Measurements from ENCODE around the gene CAMK2B. TPM values are rescaled to one million over a fixed set of nuclear protein-coding genes. Genes with fewer than 3 reads are reported as not detected.
"Not testable (repeated sequence)": the region's sequence is repeated elsewhere in the genome, so short reads cannot be mapped to it uniquely, and the experiment has no call there.

Gene CAMK2B
- total RNA-seq, 1 experiment from 2014 or later, result 3.1 TPM

DNA sequence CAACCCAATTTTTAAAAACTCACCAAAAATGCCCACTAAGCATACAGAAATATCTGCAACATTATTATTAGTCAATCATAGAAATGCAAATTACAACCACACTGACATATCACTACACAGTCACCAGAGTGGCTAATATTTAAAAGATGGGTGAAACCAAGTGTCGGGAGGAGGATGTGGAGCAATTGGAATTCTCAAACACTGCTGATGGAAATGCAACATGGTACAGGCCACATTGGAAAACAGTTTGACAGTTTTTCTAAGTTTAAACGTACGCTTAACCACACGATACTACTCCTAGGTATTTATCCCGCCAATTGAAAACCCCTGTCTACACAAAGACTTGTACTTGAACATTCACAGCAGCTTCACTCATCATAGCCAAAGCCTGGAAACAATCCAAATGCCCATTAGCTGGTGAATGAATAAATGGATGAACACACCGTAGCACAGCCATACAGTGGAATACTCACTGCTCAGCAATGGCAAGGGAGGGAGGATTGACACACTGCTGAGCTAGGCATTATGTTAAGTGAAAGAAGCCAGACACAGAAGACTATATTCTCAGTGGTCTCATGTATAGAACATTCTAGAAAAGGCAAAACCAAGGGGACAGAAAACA lies 152.5 kb downstream of the CAMK2B start:
- DNase-seq (ENCODE audit: low spot score), result no peak

DNA sequence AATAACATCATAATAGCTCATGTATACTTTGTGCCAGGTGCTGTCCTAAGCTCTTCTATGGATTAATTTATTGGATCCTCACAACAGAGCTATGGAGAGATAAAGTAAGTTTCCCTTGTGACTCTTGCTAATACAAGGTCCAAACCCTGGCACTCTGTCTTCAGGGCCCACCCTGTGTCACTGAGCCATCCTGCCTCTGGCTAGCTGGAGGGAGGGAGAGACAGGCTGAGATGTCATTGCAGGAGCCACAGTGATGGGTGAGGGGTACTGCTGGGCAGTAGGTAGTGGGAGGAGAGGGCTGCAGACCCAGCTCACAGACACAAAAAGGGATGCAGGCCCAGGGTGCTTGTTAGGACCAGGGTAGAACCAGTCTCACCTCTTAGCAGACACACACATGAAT lies 153.0 kb downstream of the CAMK2B start:
- no peak for DNase-seq (ENCODE audit: low spot score)

DNA sequence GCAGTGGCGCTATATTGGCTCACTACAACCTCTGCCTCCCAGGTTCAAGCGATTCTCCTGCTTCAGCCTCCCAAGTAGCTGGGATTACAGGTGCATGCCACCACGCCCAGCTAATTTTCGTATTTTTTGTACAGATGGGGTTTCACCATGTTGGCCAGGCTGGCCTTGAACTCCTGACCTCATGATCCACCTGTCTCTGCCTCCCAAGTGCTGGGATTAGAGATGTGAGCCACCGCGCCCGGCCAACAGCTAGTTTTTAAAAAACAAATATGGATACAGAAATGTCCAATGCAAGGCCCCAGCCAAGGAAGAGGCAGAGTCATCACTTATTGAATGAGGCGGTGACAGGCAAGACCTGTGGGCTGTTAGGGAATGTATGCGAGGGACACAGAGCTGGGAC lies 153.5 kb downstream of the CAMK2B start:
- not testable (repeated sequence) for DNase-seq (ENCODE audit: low spot score)

DNA sequence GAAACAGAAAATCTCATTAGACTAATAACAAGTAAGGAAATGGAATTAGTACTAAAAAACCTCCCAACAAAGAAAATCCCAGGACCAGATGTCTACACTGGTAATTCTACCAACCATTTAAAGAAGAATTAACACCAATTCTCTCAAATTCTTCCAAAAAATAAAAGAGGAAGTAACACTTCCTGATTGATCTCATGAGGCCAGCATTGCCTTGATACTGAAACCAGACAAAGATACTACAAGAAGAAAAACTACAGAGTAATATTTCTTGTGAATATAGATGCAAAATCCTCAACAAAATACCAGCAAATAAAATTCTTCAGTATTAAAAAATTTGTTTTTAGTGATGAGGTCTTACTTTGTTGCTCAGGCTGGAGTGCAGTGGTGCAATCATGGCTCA lies 157.5 kb downstream of the CAMK2B start:
- DNase-seq (ENCODE audit: low spot score), result no peak

Other genes with a start within 250 kb of the CAMK2B start
- gene POLM, start 243.1 kb downstream of the CAMK2B start, total RNA-seq (2014; rRNA removed; shearing (Covaris generic)), result 20.3 and 24.0 TPM in 2 replicates
- gene AEBP1, start 221.2 kb downstream of the CAMK2B start, total RNA-seq (2014; rRNA removed; shearing (Covaris generic)), result 0.22 TPM in 1 of 2 replicates, not detected in the other
- 149 and 160 TPM in 2 replicates for gene POLD2, start 202.0 kb downstream of the CAMK2B start, total RNA-seq (2014; rRNA removed; shearing (Covaris generic))
- gene MYL7, start 184.3 kb downstream of the CAMK2B start, total RNA-seq (2014; rRNA removed; shearing (Covaris generic)), result not detected in 2 replicates
- gene GCK, start 136.2 kb downstream of the CAMK2B start, total RNA-seq (2014; rRNA removed; shearing (Covaris generic)), result not detected in 2 replicates
- gene YKT6, start 124.6 kb downstream of the CAMK2B start, total RNA-seq (2014; rRNA removed; shearing (Covaris generic)), result 133 and 137 TPM in 2 replicates
- gene NUDCD3, start 165.1 kb upstream of the CAMK2B start, total RNA-seq (2014; rRNA removed; shearing (Covaris generic)), result 110 and 129 TPM in 2 replicates
- not detected in 2 replicates for gene NPC1L1, start 215.7 kb upstream of the CAMK2B start, total RNA-seq (2014; rRNA removed; shearing (Covaris generic))
- 174 and 175 TPM in 2 replicates for gene DDX56, start 248.3 kb upstream of the CAMK2B start, total RNA-seq (2014; rRNA removed; shearing (Covaris generic))

Data from A172 (cell line).